NCI-H69 (cell line): Measurements from ENCODE around the gene PXMP2.

Experiments used
- DNase-seq: peaks from one replicate; lab custom pipeline; 2025; lab: John Stamatoyannopoulos, UW

PXMP2 gene

DNA sequence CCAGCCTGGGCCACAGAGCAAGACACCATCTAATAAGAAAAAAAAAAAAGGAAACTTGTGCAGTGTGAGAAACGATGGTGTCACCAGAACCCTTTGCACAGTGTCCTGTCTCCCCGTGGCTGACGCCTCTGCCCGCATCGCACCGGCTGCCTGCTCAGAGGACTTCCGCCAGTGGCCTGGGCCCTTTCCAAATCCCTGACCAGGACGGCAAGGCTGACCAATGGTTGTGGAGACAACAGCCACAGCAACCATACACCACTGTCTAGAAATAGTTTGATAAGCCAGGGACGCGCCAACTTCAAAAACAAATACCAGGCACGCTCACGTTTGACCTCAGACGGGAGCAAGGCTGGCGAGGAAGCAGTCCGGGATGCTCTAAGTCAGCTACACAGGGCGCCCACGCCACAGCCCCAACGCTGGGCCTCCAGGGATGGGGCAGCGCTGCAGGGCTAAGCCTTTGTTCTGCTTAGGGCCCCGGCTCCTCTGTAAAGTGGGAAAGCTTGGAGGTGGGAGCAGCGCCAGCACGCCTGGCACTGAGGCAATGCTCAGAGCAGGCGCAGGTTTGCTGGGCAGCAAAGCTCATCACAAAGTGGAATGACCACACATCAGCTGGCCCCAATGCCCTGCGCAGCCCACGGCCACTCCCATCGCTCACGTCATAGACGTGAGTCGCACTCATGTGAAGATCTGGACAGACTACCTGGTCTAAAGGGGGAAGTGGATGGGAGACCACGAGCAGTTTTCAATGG lies 35.8 kb downstream of the PXMP2 start:
- DNase-seq = no peak

GRCh38 chr12:132723764-132724140 lies 36.4 kb downstream of the PXMP2 start:
- DNase-seq = no peak

- no peak for DNase-seq
Measured at GRCh38 chr12:132724506-132725241, 37.3 kb downstream of the PXMP2 start.

GRCh38 chr12:132726386-132726785 lies 39.0 kb downstream of the PXMP2 start:
- DNase-seq = no peak

GRCh38 chr12:132727091-132727794 lies 39.9 kb downstream of the PXMP2 start:
- DNase-seq = no peak

DNA sequence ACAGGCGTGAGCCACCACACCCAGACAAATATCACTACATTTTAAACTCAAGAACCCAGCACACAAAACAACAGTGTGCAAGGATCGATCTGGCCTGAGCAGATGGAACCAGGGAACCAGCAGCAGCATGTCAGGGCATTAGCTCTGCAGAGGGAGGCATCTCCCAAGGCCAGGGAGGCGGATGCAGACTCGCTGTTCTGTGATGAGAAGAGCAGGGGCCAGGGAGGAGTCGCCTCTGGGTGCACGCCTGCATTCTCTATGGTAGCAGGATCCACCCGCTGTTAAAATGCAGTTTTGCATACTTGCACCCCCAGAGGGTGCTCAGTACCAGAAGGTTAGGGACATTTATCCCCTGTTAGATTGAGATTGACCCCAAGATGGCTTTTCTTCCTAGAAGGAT lies 41.1 kb downstream of the PXMP2 start:
- no peak for DNase-seq

- peak; percentile 29 for DNase-seq
Measured at GRCh38 chr12:132729541-132730320, 42.3 kb downstream of the PXMP2 start.

GRCh38 chr12:132730353-132730752 lies 43.0 kb downstream of the PXMP2 start:
- no peak for DNase-seq

DNA sequence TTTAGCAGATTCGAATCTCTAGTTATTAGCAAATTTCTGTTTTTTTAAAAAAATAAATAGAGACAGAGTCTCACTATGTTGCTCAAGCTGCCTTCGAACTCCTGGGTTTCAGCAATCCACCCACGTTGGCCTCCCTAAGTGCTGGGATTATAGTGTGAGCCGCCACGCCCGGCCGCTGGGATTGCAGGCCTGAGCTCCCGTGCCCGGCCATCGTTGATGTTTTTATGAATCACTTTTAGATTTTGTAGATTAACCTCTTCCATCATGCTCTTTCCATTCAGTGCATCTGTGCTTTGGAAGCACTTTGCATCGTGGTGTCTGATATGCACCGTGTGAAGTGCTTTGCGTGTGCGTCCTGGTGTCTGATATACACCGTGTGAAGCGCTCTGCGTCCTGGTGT lies 44.2 kb downstream of the PXMP2 start:
- DNase-seq = no peak

DNA sequence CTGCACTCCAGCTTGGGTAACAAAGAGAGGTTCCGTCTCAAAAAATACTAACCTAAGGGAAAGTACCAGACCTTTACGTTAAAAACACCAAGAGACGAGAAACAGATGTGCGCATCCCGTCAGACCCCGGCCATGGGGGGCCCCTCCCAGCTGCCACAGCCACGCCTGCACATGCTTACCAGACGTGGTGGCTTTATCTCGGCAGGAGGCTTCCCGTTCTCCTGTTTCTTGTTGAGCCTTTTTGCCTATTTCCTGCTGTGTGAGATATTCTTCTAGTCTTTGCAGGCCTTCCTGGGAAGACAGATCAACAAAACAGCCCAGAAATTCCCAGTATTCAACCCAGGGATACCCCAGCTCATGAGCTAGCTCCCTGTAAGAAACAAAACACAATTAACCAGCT lies 46.8 kb downstream of the PXMP2 start:
- DNase-seq = no peak

DNA sequence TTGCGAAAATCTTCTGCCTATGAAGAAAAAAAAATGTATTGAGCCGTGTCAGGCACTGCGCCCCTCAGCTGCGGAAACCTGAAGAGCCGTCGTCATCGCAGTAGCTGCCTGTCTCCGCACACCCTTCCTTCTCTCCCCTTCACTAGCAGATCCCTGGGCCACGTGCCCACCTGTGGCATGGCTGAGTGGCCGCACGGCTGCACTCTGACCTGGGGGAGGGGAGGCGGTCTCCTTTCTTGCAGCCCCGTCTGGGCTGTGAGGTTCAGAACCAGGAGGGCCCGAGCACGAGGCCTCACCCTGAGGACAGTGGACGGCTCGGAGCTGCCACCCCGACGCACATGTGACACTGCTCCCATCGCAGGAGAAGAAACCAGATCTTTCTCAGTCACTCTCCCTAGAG lies 48.1 kb downstream of the PXMP2 start:
- DNase-seq = no peak

- DNase-seq = no peak
Measured at GRCh38 chr12:132736378-132736777, 49.0 kb downstream of the PXMP2 start.

- DNase-seq = no peak
Measured at GRCh38 chr12:132736913-132737312, 49.5 kb downstream of the PXMP2 start.

DNA sequence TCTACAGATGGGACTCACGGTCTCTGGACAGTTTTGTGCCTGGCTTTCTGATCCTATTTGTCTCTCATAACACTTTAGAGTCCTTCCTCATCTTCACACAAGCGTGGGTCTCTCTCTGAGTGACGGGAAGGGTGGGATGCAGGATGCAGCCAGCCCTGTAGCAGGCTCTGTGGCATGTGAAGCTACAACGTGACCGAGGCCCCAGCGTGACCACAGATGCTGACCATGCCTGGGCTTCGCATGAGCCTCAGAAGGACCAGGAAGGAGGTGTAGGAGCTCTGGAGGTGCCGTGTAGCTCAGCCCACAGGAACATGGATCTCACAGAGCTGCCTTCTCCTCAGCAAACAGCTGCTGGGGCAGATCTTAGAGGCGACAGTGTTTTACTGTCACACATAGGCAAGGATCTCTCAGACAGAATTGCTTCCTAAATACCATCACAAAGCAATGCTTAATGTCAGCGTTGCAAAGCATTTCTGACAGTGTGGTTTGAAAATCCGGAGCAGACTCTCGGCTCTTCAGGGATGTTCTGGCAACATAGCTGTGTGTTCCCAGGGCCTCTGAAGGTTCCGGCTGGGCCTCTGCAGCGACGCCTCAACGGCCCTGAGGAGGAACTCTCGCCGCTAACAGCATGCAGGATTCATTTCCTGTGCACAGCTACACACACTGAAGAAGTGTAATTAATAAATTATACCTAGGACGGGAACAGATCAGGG lies 52.4 kb downstream of the PXMP2 start:
- no peak for DNase-seq

DNA sequence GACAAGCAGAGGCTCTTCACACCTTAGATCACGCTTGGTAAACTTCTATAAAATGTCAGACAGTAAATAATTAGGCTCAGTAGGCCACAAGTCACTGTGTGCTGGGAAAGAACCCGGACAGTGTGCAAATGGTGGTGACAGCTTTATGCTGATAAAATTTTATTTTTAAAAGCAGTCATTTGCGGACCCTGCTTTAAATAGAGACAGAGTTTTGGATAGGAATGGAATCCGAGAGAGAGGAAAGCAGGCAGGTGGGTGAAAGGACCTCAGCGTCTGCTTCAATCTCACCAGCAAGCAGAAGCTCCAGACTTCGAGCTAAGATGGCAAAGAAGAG lies 52.9 kb downstream of the PXMP2 start:
- DNase-seq = no peak

DNA sequence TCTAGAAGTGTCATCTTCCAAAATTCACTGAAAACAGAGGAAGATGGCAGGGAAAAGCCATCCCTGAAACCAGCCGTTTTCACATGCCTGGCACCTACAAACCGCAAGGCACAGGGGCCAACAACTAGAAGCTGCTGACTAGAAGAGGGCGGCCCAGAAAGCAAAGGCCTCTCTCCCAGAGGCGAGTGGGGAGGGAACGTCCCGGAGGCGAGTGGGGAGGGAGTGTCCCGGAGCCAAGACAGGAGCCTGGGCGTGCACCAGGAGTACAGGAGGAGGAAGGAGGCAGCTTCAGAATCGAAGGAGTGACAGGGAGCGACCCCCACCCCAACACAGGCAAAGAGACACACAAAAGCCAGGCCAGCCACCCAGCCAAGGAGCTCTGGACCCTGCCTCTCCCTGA lies 53.3 kb downstream of the PXMP2 start:
- no peak for DNase-seq

- no peak for DNase-seq
Measured at GRCh38 chr12:132741620-132742019, 54.2 kb downstream of the PXMP2 start.

GRCh38 chr12:132743831-132744230 lies 56.4 kb downstream of the PXMP2 start:
- no peak for DNase-seq

- no peak for DNase-seq
Measured at GRCh38 chr12:132746613-132747012, 59.2 kb downstream of the PXMP2 start.

DNA sequence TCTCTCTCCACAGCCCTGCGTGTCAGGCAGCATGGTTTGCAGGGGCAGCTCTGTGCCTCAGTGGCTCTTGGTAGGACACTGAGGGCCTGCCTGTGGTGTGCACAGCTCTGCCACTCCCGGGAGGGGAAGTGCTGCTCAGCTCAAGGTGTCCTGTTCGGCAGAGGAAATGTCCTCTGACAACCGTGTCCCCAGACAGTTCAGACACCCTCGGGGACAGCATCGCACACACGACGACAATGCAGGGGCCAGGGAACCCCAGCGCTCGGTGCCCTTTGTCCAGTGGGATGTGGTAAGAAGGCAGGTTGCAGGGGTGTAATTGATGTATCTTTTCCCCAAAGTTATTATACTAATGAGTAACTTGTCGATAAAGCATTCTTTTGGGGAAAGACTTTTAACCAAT lies 60.0 kb downstream of the PXMP2 start:
- no peak for DNase-seq

- DNase-seq = no peak
Measured at GRCh38 chr12:132747896-132748295, 60.5 kb downstream of the PXMP2 start.

GRCh38 chr12:132748319-132748718 lies 60.9 kb downstream of the PXMP2 start:
- DNase-seq = no peak
